Activated CD8-positive, alpha-beta memory T cell treated with anti-CD3 and anti-CD28 coated beads, Interleukin-2, amount 10 ng/mL, durations not matched to agents 7 days and 5 days (primary cell): ENCODE results near the gene JAML. TPM values are rescaled to one million over a fixed set of nuclear protein-coding genes. Genes with fewer than 3 reads are reported as not detected.
"Not testable (repeated sequence)": the region's sequence is repeated elsewhere in the genome, so short reads cannot be mapped to it uniquely, and the experiment has no call there.

Experiments used
- ATAC-seq: fragments of 150-1000 bp; cut with Tn5 transposase; one replicate; pipeline ENCODE4 v1.10.0; 2021; ENCODE audit warnings: moderate library complexity
- CTCF ChIA-PET: fragments of 350-600 bp; sonication (Branson Sonifier 250); formaldehyde crosslinking; loops from one replicate; lab custom pipeline; 2021; ENCODE audit warnings: antibody characterized with exemption; lab: Charles Lee
- DNase-seq: peaks from one replicate; pipeline ENCODE4 v3.0.0-alpha.2; 2020
- H3K27ac Mint-ChIP-seq: one replicate; pipeline ENCODE4 v1.8.0; 2021; ENCODE audit warnings: mild to moderate bottlenecking, mixed read lengths
- H3K27me3 Mint-ChIP-seq: one replicate; pipeline ENCODE4 v1.8.0; 2021; ENCODE audit warnings: mixed read lengths
- H3K36me3 Mint-ChIP-seq: one replicate; pipeline ENCODE4 v1.8.0; 2021; ENCODE audit warnings: mild to moderate bottlenecking, mixed read lengths
- H3K4me1 Mint-ChIP-seq: one replicate; pipeline ENCODE4 v1.8.0; 2021; ENCODE audit warnings: mixed read lengths
- H3K4me3 Mint-ChIP-seq: one replicate; pipeline ENCODE4 v1.8.0; 2021; ENCODE audit warnings: mild to moderate bottlenecking, moderate library complexity, mixed read lengths
- H3K9me3 Mint-ChIP-seq: one replicate; pipeline ENCODE4 v1.8.0; 2022; ENCODE audit warnings: low read depth, mixed read lengths
- total RNA-seq, 2 experiments: library from RNA; stranded (reverse); gene quantifications; one replicate each; pipeline ENCODE4 v1.2.3, GENCODE V29; 2021

JAML gene
- total RNA-seq, 2 experiments from 2014 or later: 139 to 142 TPM

DNA sequence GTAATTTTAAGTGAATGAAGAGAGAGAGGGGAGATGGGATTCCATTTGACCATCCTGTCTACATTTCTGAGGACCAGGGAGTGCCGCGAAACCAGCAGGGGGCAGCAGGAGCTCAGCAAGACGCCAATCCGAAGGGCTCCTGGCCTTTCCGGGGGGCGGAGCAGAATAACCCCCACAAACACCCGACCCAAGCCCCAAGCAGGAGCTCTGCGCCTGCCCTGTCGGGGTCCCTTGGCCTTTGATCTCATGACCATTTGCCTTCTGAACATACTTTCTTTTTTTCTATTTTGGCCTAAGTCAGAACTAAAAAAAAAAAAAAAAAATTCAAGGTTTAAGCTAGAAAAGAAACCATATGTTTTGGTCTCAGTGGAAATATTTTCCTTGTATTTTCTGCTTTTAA is 26.4 kb downstream of the JAML start:
- DNase-seq: peak; percentile 92
- Mint-ChIP-seq H3K4me3 (no peak overlapping the region), H3K4me1 (peaks cover 14% of the 10 kb centered on the region), H3K27ac (peak overlapping the region; percentile 78), H3K36me3 (peaks cover 48% of the 10 kb centered on the region), H3K9me3 (no peaks in the 10 kb centered on the region), H3K27me3 (no peaks in the 10 kb centered on the region)
- CTCF ChIA-PET: interaction anchor here (0.7 to 3.3 kb wide), 62 partner anchors 8 to 292 kb away, joined by 3 to 80 read pairs (median 7); partner anchors contain the start of genes CD3D, CD3E, CD3G and JAML
- peak; percentile 40 for ATAC-seq

GRCh38 chr11:118194835-118195627 is 29.8 kb downstream of the JAML start:
- Mint-ChIP-seq H3K27ac (no peak overlapping the region), H3K9me3 (no peaks in the 10 kb centered on the region), H3K4me1 (peaks cover 14% of the 10 kb centered on the region), H3K36me3 (peaks cover 67% of the 10 kb centered on the region), H3K27me3 (peaks cover 4% of the 10 kb centered on the region), H3K4me3 (no peak overlapping the region)
- ATAC-seq (no peak), DNase-seq (no peak)
- CTCF ChIA-PET: interaction anchor here (1.0 to 1.4 kb wide), 3 partner anchors 24 to 100 kb away, joined by 3 to 5 read pairs (median 3); no protein-coding TSS in a partner anchor

DNA sequence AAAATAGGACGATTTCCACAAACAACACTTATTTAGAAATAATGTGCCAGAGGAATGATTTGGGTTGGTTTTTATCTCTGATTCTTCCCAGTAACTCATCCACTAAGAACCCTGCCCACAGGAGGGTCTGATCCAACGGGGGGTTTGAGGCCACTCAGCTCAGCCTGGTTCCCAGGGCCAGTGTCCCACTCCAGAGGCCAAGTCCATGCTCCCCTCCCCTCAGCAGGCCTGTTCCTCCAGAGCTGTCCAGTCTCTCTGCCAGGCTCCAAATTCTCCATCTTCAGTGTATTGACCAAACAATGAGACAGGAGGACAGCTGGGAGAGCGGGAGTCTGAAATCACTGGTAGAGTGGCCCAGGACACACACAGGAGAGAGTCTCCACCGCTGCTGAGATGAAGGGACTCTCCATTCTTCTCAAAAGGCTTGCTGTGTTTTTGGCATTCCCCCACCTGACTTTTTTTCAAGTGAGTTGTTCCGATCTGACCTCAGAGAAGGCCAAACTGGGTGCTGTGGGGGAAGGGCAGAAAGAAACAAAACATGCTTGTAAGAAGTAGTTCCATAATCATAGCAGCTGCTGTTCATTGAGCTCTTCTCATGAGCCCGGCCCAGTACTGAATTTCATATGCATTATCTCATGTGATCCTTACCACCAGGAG is 30.8 kb downstream of the JAML start:
- peaks cover 9% of the 10 kb centered on the region for H3K4me1 Mint-ChIP-seq
- CTCF ChIA-PET: interaction anchor here (0.9 to 1.5 kb wide), 4 partner anchors 23 to 102 kb away, joined by 3 to 5 read pairs (median 4); no protein-coding TSS in a partner anchor
- H3K36me3 Mint-ChIP-seq: peaks cover 63% of the 10 kb centered on the region
- H3K9me3 Mint-ChIP-seq: no peaks in the 10 kb centered on the region
- H3K27ac Mint-ChIP-seq: no peak overlapping the region
- DNase-seq: no peak
- peaks cover 12% of the 10 kb centered on the region for H3K27me3 Mint-ChIP-seq
- H3K4me3 Mint-ChIP-seq: no peak overlapping the region
- no peak for ATAC-seq

GRCh38 chr11:118192817-118193216 is 32.0 kb downstream of the JAML start:
- H3K4me3 Mint-ChIP-seq, ATAC-seq, H3K9me3 Mint-ChIP-seq, H3K27ac Mint-ChIP-seq, H3K4me1 Mint-ChIP-seq, DNase-seq: not testable (repeated sequence)
- CTCF ChIA-PET: interaction anchor here (1.5 kb wide), 1 partner anchor 103 kb away, joined by 4 read pairs; no protein-coding TSS in a partner anchor
- H3K36me3 Mint-ChIP-seq: peaks cover 60% of the 10 kb centered on the region
- H3K27me3 Mint-ChIP-seq: peaks cover 22% of the 10 kb centered on the region

DNA sequence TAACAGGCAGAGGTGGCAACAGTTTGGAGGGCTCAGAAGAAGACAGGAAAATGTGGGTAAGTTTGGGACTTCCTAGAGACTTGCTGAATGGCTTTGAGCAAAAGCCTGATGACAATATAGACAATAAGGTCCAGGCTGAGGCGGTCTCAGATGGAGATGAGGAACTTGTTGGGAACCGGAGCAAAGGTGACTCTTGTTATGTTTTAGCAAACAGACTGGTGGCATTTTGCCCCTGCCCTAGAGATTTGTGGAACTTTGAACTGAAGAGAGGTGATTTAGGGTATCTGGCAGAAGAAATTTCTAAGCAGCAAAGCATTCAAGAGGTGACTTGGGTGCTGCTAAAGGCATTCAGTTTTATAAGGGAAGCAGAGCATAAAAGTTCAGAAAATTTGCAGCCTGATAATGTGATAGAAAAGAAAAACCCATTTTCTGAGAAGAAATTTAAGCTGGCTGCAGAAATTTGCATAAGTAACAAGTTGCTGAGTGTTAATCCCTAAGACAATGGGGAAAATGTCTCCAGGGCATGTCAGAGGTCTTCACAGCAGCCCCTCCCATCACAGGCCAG is 33.8 kb downstream of the JAML start:
- peaks cover 32% of the 10 kb centered on the region for H3K27me3 Mint-ChIP-seq
- CTCF ChIA-PET: interaction anchor here (0.8 kb wide), 1 partner anchor 18 kb away, joined by 3 read pairs; no protein-coding TSS in a partner anchor
- not testable (repeated sequence) for H3K4me3 Mint-ChIP-seq, H3K27ac Mint-ChIP-seq, DNase-seq, H3K4me1 Mint-ChIP-seq, ATAC-seq, H3K9me3 Mint-ChIP-seq
- H3K36me3 Mint-ChIP-seq: peaks cover 47% of the 10 kb centered on the region

- CTCF ChIA-PET: interaction anchor here (1.8 to 2.5 kb wide), 3 partner anchors 12 to 15 kb away, joined by 9 to 11 read pairs (median 10); no protein-coding TSS in a partner anchor
- peaks cover 44% of the 10 kb centered on the region for H3K27me3 Mint-ChIP-seq
- DNase-seq (no peak), ATAC-seq (no peak)
- H3K36me3 Mint-ChIP-seq: peaks cover 7% of the 10 kb centered on the region
- no peak overlapping the region for H3K27ac Mint-ChIP-seq
- H3K4me1 Mint-ChIP-seq: peaks cover 4% of the 10 kb centered on the region
- no peak overlapping the region for H3K4me3 Mint-ChIP-seq
- no peaks in the 10 kb centered on the region for H3K9me3 Mint-ChIP-seq
Measured at GRCh38 chr11:118186346-118187107, 38.3 kb downstream of the JAML start.

- Mint-ChIP-seq H3K4me3 (no peak overlapping the region), H3K4me1 (peaks cover 4% of the 10 kb centered on the region), H3K27me3 (peaks cover 39% of the 10 kb centered on the region), H3K36me3 (no peaks in the 10 kb centered on the region), H3K27ac (no peak overlapping the region), H3K9me3 (no peaks in the 10 kb centered on the region)
- no peak for ATAC-seq
- CTCF ChIA-PET: interaction anchor here (0.9 to 2.5 kb wide), 4 partner anchors 13 to 106 kb away, joined by 3 to 10 read pairs (median 4); no protein-coding TSS in a partner anchor
- DNase-seq: no peak
Measured at GRCh38 chr11:118184784-118185579, 39.8 kb downstream of the JAML start.

GRCh38 chr11:118183691-118184090 is 41.1 kb downstream of the JAML start:
- ATAC-seq, H3K4me1 Mint-ChIP-seq, H3K27ac Mint-ChIP-seq, H3K4me3 Mint-ChIP-seq, H3K9me3 Mint-ChIP-seq, H3K36me3 Mint-ChIP-seq, DNase-seq: not testable (repeated sequence)
- H3K27me3 Mint-ChIP-seq: peaks cover 28% of the 10 kb centered on the region
- CTCF ChIA-PET: interaction anchor here (1.7 to 2.5 kb wide), 2 partner anchors 12 to 107 kb away, joined by 4 to 10 read pairs; no protein-coding TSS in a partner anchor

DNA sequence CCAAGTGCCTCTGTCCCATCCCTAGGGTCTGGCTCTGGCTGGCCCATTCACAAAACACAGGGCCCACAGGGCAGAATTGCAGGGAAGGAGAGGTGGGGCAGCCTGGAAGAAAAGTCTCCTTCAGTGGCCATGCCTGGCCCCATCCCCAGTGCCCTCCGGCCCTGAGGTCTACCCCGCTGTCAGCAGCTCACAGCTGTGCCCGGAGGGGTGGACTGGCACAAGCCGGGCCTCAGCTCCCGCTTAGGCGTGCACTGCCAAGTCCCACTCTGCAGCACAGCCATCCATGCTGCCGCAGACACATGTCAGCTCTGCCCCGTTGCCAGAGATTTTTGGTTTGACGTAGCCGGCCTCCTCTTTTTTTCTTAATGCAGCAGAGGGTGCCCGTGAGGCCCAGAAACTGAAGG is 44.5 kb downstream of the JAML start:
- no peak overlapping the region for H3K27ac Mint-ChIP-seq
- ATAC-seq (peak; percentile 27), DNase-seq (no peak)
- H3K4me3 Mint-ChIP-seq: no peak overlapping the region
- H3K9me3 Mint-ChIP-seq: no peaks in the 10 kb centered on the region
- no peaks in the 10 kb centered on the region for H3K4me1 Mint-ChIP-seq
- CTCF ChIA-PET: interaction anchor here (1.0 to 3.0 kb wide), 4 partner anchors 8 to 374 kb away, joined by 3 to 35 read pairs (median 4); no protein-coding TSS in a partner anchor
- no peaks in the 10 kb centered on the region for H3K36me3 Mint-ChIP-seq
- peaks cover 26% of the 10 kb centered on the region for H3K27me3 Mint-ChIP-seq

DNA sequence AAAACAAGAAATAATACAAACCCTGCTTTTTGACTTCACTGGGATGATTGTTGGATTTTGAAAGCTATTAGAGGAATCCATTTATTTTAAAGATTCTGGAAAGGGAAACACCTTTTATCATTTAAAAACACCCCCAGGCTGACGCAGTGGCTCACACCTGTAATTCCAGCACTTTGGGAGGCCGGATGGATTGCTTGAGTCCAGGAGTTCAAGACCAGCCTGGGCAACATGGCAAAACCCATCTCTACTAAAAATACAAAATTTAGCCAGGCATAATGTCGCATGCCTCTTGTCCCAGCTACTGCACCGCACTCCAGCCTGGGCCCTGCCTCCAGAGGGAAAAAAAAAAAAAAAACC is 48.1 kb downstream of the JAML start:
- DNase-seq: no peak
- peaks cover under 1% of the 10 kb centered on the region for H3K4me1 Mint-ChIP-seq
- CTCF ChIA-PET: interaction anchor here (1.8 kb wide), 1 partner anchor 22 kb away, joined by 8 read pairs; no protein-coding TSS in a partner anchor
- H3K9me3 Mint-ChIP-seq: no peaks in the 10 kb centered on the region
- no peak for ATAC-seq
- no peaks in the 10 kb centered on the region for H3K36me3 Mint-ChIP-seq
- H3K27ac Mint-ChIP-seq: no peak overlapping the region
- H3K4me3 Mint-ChIP-seq: no peak overlapping the region
- peaks cover 15% of the 10 kb centered on the region for H3K27me3 Mint-ChIP-seq

DNA sequence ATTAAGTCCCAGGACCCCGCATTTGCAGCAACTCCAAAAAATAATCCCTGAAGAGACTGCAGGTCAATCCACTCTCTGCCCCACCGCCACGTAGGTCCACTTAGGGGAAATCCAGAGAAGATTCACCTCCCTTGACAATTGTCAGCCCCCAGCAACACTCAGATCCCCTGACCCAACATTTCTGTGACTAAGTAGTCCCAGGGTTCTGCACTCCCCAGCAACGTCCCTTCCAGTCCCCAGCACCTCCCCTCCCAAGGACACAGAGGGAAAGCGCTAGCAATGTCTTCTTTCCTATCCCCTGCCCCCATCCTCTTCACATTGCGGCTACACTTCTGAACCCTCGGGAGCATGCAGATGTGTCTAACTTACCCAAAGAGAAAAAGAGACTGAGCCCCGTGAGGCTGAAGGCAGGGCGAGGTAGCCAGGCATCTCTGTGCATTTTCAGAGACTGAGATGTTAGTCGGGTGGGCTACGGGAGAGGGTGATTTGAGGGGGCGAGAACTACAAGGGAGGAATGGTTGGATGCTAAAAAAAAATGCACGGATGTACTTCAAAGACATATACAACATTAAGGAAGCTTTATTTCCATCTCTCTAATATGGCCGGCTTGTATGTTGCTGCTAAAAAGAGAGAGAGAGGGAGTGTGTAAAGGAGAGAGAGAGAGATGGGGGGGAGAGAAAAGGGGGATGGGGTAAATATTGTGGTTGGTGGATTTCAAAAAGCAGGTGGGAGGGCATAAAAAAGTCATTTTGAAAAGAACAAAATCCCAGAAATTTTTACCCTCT is 48.6 kb downstream of the JAML start, which contains the start of gene SCN2B:
TSS of gene SCN2B (minus strand) at position 647 of the 785 bp plus-strand sequence. CDS start at position 439, 208 bp downstream.
- Mint-ChIP-seq H3K4me1 (peaks cover 2% of the 10 kb centered on the region), H3K27me3 (peaks cover 15% of the 10 kb centered on the region), H3K36me3 (no peaks in the 10 kb centered on the region), H3K9me3 (no peaks in the 10 kb centered on the region), H3K27ac (no peak within 1 kb of the TSS), H3K4me3 (no peak within 1 kb of the TSS)
- CTCF ChIA-PET: no interaction called here
- no peak for DNase-seq
- no peak for ATAC-seq
